Mammary microvascular endothelial cell (primary cell): Measurements from ENCODE around the gene BRS3. TPM values are rescaled to one million over a fixed set of nuclear protein-coding genes. Genes with fewer than 3 reads are reported as not detected.

ENCODE experiments used
- total RNA-seq: library from RNA; depleted of rRNA; stranded (reverse); fragments of >200 nt; gene quantifications from 2 replicates; pipeline ENCODE4 v1.2.3, GENCODE V29; 2015

BRS3 gene
- total RNA-seq: not detected in 2 replicates

DNA sequence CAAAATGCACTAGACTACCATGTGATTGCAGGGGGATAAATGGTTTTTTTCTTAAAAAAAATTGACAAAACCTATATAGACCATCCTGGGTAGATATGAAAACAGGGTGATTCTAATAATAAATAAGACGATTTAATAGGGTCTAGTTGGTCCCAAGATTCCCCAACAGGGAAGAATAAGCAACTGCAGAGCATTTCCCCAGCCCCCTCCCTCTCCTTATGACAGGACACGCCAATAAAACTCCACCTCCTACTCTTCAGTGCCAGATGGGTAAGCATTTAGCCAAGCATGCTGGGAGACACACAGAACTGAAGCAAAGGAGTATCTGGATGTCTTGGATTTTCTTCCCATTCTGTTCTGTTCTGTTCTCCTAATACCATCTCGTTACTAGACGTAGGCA is at the start of gene BRS3:
TSS of gene BRS3 (plus strand) at position 301 of the 400 bp plus-strand sequence. CDS start 168 bp downstream, outside the sequence.

DNA sequence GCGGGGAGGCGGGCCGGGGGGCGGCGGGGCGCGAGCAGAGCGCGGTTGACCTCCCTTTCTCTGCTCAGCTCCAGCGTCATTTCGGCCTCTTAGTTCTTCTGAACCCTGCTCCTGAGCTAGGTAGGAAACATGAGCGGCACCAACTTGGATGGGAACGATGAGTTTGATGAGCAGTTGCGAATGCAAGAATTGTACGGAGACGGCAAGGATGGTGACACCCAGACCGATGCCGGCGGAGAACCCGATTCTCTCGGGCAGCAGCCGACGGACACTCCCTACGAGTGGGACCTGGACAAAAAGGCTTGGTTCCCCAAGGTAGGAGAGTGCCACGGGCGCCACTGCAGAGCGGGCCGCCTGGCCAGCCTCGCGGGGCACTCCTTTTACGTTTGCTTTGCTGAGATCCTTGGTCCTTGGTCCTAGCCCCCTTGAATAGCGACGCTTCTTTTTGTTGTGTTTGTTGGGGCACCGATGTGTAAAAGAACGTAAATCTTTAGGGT is 9.9 kb downstream of the BRS3 start, which contains the start of gene HTATSF1:
TSS of gene HTATSF1 (plus strand) at position 37 of the 497 bp plus-strand sequence. CDS start at position 130, 93 bp downstream.

DNA sequence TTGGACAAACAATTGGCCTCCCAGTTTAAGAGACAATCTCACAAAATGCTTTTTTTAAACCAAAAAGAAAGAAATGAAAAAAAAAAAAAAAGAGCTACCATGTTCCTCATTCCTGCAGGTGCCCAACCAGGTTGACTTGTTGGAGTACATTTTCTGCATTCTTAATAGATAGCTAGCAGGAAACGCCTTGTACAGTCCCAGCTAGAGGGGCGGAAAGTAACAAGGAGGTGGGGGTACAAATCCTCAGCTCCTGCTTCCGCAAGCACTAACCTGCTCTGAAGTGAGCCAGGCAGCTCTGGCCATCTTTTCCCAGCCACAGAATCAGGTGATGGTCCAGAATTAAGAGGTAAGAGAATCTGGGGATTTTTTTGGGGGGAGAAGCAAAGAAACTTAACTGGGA is 44.2 kb downstream of the BRS3 start, which contains the start of gene VGLL1:
TSS of gene VGLL1 (plus strand) at position 265 of the 400 bp plus-strand sequence. CDS start 3,806 bp downstream, outside the sequence.

Other genes with a start within 250 kb of the BRS3 start
- gene MAP7D3, start 236.5 kb upstream of the BRS3 start, total RNA-seq: 30.8 and 34.9 TPM in 2 replicates
- 0.07 and 0.10 TPM in 2 replicates for gene ADGRG4, start 187.0 kb upstream of the BRS3 start, total RNA-seq
- 36.8 and 45.3 TPM in 2 replicates for gene HTATSF1, start 9.6 kb downstream of the BRS3 start, total RNA-seq
- not detected in 2 replicates for gene VGLL1, start 44.3 kb downstream of the BRS3 start, total RNA-seq
- gene CD40LG, start 160.2 kb downstream of the BRS3 start, total RNA-seq: not detected in 2 replicates